Activated CD8-positive, alpha-beta memory T cell treated with anti-CD3 and anti-CD28 coated beads for 36 hours (primary cell): ENCODE results near the gene PERM1. TPM values are rescaled to one million over a fixed set of nuclear protein-coding genes. Genes with fewer than 3 reads are reported as not detected.

Experiments
- CTCF ChIA-PET: fragments of 350-600 bp; sonication (Branson Sonifier 250); formaldehyde crosslinking; loops from one replicate; lab custom pipeline; 2021; ENCODE audit warnings: antibody characterized with exemption; lab: Charles Lee
- POLR2A ChIA-PET: fragments of 350-600 bp; sonication (Branson Sonifier 250); formaldehyde crosslinking; loops from one replicate; lab custom pipeline; 2021; ENCODE audit warnings: antibody characterized with exemption; lab: Charles Lee
- total RNA-seq, 2 experiments: library from RNA; stranded (reverse); gene quantifications; one replicate each; pipeline ENCODE4 v1.2.3, GENCODE V29; 2021

Gene PERM1
- total RNA-seq, 2 experiments from 2014 or later = not detected

- POLR2A ChIA-PET = no interaction called here
These were observed 9.0 kb downstream of the PERM1 start for GRCh38 chr1:972726-973458.

GRCh38 chr1:971751-972506 lies 10.0 kb downstream of the PERM1 start:
- CTCF ChIA-PET = interaction anchor here (1.5 to 2.7 kb wide), 2 partner anchors 12 to 67 kb away, joined by 3 to 7 read pairs; no protein-coding TSS in a partner anchor
- POLR2A ChIA-PET = no interaction called here

More at GRCh38 chr1:972726-973458, 9.0 kb downstream of the PERM1 start:
- CTCF ChIA-PET = interaction anchor here (2.7 kb wide), 1 partner anchor 11 kb away, joined by 7 read pairs; no protein-coding TSS in a partner anchor

GRCh38 chr1:970973-971730 lies 10.7 kb downstream of the PERM1 start:
- ChIA-PET CTCF (interaction anchor here (1.1 to 2.7 kb wide), 3 partner anchors 13 to 66 kb away, joined by 3 to 7 read pairs (median 3); no protein-coding TSS in a partner anchor), POLR2A (no interaction called here)

GRCh38 chr1:970242-970972 lies 11.5 kb downstream of the PERM1 start:
- CTCF ChIA-PET = interaction anchor here (1.1 to 2.7 kb wide), 3 partner anchors 13 to 66 kb away, joined by 3 to 7 read pairs (median 3); no protein-coding TSS in a partner anchor
- POLR2A ChIA-PET = no interaction called here

- CTCF ChIA-PET = no interaction called here
- POLR2A ChIA-PET = no interaction called here
These were observed 12.5 kb downstream of the PERM1 start for GRCh38 chr1:969260-969855.

GRCh38 chr1:967466-968343 lies 14.2 kb downstream of the PERM1 start:
- CTCF ChIA-PET = interaction anchor here (0.8 to 1.3 kb wide), 4 partner anchors 9 to 155 kb away, joined by 3 to 4 read pairs (median 3); no protein-coding TSS in a partner anchor
- POLR2A ChIA-PET = interaction anchor here (1.1 kb wide), 1 partner anchor 15 kb away, joined by 4 read pairs; no protein-coding TSS in a partner anchor

GRCh38 chr1:966704-967300 lies 15.1 kb downstream of the PERM1 start:
- CTCF ChIA-PET = interaction anchor here (0.6 to 1.3 kb wide), 7 partner anchors 8 to 60 kb away, joined by 3 to 5 read pairs (median 3); no protein-coding TSS in a partner anchor
- POLR2A ChIA-PET = interaction anchor here (1.1 kb wide), 1 partner anchor 16 kb away, joined by 4 read pairs; no protein-coding TSS in a partner anchor

GRCh38 chr1:966135-966703 lies 15.7 kb downstream of the PERM1 start, which contains the start of gene PLEKHN1:
Gene PLEKHN1, plus strand, starts transcription at chr1:966482. Its CDS starts 50 bp downstream, at chr1:966532.
- POLR2A ChIA-PET = interaction anchor here (1.1 kb wide), 1 partner anchor 17 kb away, joined by 4 read pairs; no protein-coding TSS in a partner anchor
- CTCF ChIA-PET = interaction anchor here (0.8 to 1.3 kb wide), 7 partner anchors 8 to 60 kb away, joined by 3 to 5 read pairs (median 3); no protein-coding TSS in a partner anchor

GRCh38 chr1:965526-966134 lies 16.3 kb downstream of the PERM1 start:
- ChIA-PET POLR2A (interaction anchor here (0.8 kb wide), 1 partner anchor 10 kb away, joined by 3 read pairs; no protein-coding TSS in a partner anchor), CTCF (interaction anchor here (0.9 kb wide), 1 partner anchor 49 kb away, joined by 3 read pairs; no protein-coding TSS in a partner anchor)

- ChIA-PET POLR2A (interaction anchor here (0.8 kb wide), 1 partner anchor 10 kb away, joined by 3 read pairs; no protein-coding TSS in a partner anchor), CTCF (interaction anchor here (0.9 kb wide), 1 partner anchor 50 kb away, joined by 3 read pairs; no protein-coding TSS in a partner anchor)
These were observed 17.0 kb downstream of the PERM1 start for GRCh38 chr1:964691-965525.

GRCh38 chr1:963746-964525 lies 18.0 kb downstream of the PERM1 start:
- ChIA-PET CTCF (interaction anchor here (1.0 kb wide), 1 partner anchor 21 kb away, joined by 3 read pairs; no protein-coding TSS in a partner anchor), POLR2A (no interaction called here)

- ChIA-PET CTCF (interaction anchor here (1.0 kb wide), 1 partner anchor 21 kb away, joined by 3 read pairs; no protein-coding TSS in a partner anchor), POLR2A (no interaction called here)
These were observed 18.6 kb downstream of the PERM1 start for GRCh38 chr1:963301-963651.

GRCh38 chr1:962381-963300 lies 19.3 kb downstream of the PERM1 start:
- CTCF ChIA-PET = interaction anchor here (1.0 kb wide), 1 partner anchor 22 kb away, joined by 3 read pairs; no protein-coding TSS in a partner anchor

More at GRCh38 chr1:962381-963300, 19.3 kb downstream of the PERM1 start:
- POLR2A ChIA-PET = no interaction called here
